K562 (cell line): Measurements from ENCODE around the gene VPREB3.

Source experiments
- BACH1 ChIP-seq: fragments of 200-800 bp; sonication (Bioruptor generic); IDR thresholded peaks from 2 replicates; pipeline ENCODE4 v1.6.1; 2016; ENCODE audit warnings: missing genetic modification characterization, missing compliant biosample characterization
- EZH2 ChIP-seq: IDR thresholded peaks from 2 replicates; pipeline ENCODE4 v1.6.1; 2012; ENCODE audit warnings: low read depth, mild to moderate bottlenecking, inconsistent platforms, low read length, borderline replicate concordance
- HNRNPH1 ChIP-seq: fragments of 200-400 bp; formaldehyde crosslinking; optimal IDR thresholded peaks from 2 replicates; pipeline ENCODE3; 2017; ENCODE audit warnings: low read depth, mild to moderate bottlenecking, low read length, moderate library complexity
- JUND ChIP-seq, 2 experiments: IDR thresholded peaks; 2 replicates in 1 of 2; 3 replicates in 1 of 2; pipeline ENCODE4 v1.6.1; 2011; ENCODE audit warnings: borderline replicate concordance in 2 of 2, low read depth in 2 of 2, low read length in 2 of 2, improper control_type of control experiment in 1 of 2, missing biosample characterization in 1 of 2, missing genetic modification characterization in 1 of 2, missing genetic modification reagents in 1 of 2
- KDM1A ChIP-seq, 2 experiments: fragments of 450-650 bp; IDR thresholded peaks; 2 replicates each; pipeline ENCODE4 v1.6.1; 2016; ENCODE audit warnings: mild to moderate bottlenecking in 2 of 2
- POLR2A ChIP-seq: fragments of 450-650 bp; conservative IDR thresholded peaks from 2 replicates; pipeline ENCODE4 v1.6.1; 2016
- RB1 ChIP-seq: fragments of 450-650 bp; IDR thresholded peaks from 2 replicates; pipeline ENCODE4 v1.6.1; 2017; ENCODE audit warnings: low read depth, mild to moderate bottlenecking
- ZNF274 ChIP-seq: IDR thresholded peaks from 2 replicates; pipeline ENCODE4 v1.6.1; 2011; ENCODE audit warnings: low read depth, mild to moderate bottlenecking, low read length, moderate library complexity, borderline replicate concordance
- ZNF766 ChIP-seq: fragments of 200-800 bp; sonication (Bioruptor generic); conservative IDR thresholded peaks from 2 replicates; pipeline ENCODE4 v1.6.1; 2016; ENCODE audit warnings: missing genetic modification characterization, missing compliant biosample characterization
- TF ChIP-seq, protein P1 (sequence below): fragments of 250-450 bp; sonication (Bioruptor Pico); IDR thresholded peaks from 2 replicates; pipeline ENCODE4 v1.8.0; 2021; ENCODE audit warnings: moderate library complexity, mild to moderate bottlenecking, inconsistent platforms
- TF ChIP-seq, protein P2 (sequence below), 2 experiments: fragments of 450-650 bp in 1 of 2; sonication (generic) in 1 of 2; formaldehyde crosslinking in 1 of 2; IDR thresholded peaks in 1 of 2; conservative IDR thresholded peaks in 1 of 2; 2 replicates each; pipeline versions ENCODE4 v1.6.1 to v1.8.1; 2016 to 2023; ENCODE audit warnings: mild to moderate bottlenecking in 2 of 2, moderate library complexity in 2 of 2, inconsistent platforms in 1 of 2, missing genetic modification reagents in 1 of 2
- TF ChIP-seq, protein P3 (sequence below): fragments of 250-450 bp; sonication (Bioruptor Pico); IDR thresholded peaks from 2 replicates; pipeline ENCODE4 v1.9.0; 2021; ENCODE audit warnings: mild to moderate bottlenecking
- TF ChIP-seq, protein P4 (sequence below): sonication (generic); formaldehyde crosslinking; IDR thresholded peaks from 2 replicates; pipeline ENCODE4 v1.8.0; 2022; ENCODE audit warnings: mild to moderate bottlenecking, missing genetic modification reagents, borderline replicate concordance

DNA sequence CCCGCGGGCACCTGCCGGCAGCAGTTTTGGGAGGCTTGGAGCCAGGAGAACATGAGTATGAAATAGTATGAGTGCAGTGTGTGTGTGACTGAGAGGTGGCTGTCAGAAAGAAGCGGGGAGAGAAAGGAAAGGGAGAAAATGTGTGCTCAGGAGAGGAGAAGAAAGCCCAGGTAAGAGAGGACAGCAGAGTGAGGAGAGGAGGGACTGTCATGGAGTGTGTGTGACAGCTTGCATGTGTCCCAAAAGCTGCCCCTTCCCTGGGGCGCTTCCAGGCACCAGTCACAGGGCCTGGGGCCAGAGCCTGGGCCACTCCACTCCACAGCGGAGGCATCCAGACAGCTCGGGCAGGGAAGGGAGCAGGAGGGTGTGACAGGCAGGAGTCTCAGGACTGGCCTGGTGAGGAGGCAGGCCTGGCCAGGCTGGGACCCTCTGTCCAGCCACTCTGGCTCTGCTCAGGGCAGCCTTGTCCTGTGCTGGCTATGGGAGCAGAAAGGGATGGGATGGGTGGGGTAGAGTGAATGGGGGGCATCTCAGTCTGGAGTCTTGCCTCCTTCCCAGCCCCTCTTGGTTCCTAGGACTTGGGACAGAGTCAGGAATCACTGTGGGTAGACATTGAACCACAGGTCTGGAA lies 19.4 kb upstream of the VPREB3 start:
- TF ChIP-seq ZNF766: no peak
- TF ChIP-seq RB1: no peak
- TF ChIP-seq HNRNPH1: no peak
- TF ChIP-seq, protein P1, sequence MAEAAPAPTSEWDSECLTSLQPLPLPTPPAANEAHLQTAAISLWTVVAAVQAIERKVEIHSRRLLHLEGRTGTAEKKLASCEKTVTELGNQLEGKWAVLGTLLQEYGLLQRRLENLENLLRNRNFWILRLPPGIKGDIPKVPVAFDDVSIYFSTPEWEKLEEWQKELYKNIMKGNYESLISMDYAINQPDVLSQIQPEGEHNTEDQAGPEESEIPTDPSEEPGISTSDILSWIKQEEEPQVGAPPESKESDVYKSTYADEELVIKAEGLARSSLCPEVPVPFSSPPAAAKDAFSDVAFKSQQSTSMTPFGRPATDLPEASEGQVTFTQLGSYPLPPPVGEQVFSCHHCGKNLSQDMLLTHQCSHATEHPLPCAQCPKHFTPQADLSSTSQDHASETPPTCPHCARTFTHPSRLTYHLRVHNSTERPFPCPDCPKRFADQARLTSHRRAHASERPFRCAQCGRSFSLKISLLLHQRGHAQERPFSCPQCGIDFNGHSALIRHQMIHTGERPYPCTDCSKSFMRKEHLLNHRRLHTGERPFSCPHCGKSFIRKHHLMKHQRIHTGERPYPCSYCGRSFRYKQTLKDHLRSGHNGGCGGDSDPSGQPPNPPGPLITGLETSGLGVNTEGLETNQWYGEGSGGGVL (CRISPR knock-in tag): no peak
- no peak for TF ChIP-seq JUND (IDR thresholded peaks at IDR 0.05; ENCODE audit: borderline replicate concordance, low read depth, low read length)
- no peak for TF ChIP-seq JUND (tag; IDR thresholded peaks at IDR 0.05; ENCODE audit: borderline replicate concordance, low read depth, low read length)
- TF ChIP-seq EZH2: no peak
- TF ChIP-seq KDM1A (IDR thresholded peaks at IDR 0.05): no peak
- TF ChIP-seq ZNF274: no peak
- TF ChIP-seq, protein P2, sequence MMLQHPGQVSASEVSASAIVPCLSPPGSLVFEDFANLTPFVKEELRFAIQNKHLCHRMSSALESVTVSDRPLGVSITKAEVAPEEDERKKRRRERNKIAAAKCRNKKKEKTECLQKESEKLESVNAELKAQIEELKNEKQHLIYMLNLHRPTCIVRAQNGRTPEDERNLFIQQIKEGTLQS (IDR thresholded peaks at IDR 0.05): no peak
- TF ChIP-seq, protein P2 (CRISPR knock-in tag; conservative IDR thresholded peaks at IDR 0.05): no peak
- TF ChIP-seq, protein P3, sequence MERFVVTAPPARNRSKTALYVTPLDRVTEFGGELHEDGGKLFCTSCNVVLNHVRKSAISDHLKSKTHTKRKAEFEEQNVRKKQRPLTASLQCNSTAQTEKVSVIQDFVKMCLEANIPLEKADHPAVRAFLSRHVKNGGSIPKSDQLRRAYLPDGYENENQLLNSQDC (CRISPR knock-in tag): no peak
- no peak for TF ChIP-seq BACH1
- TF ChIP-seq, protein P4, sequence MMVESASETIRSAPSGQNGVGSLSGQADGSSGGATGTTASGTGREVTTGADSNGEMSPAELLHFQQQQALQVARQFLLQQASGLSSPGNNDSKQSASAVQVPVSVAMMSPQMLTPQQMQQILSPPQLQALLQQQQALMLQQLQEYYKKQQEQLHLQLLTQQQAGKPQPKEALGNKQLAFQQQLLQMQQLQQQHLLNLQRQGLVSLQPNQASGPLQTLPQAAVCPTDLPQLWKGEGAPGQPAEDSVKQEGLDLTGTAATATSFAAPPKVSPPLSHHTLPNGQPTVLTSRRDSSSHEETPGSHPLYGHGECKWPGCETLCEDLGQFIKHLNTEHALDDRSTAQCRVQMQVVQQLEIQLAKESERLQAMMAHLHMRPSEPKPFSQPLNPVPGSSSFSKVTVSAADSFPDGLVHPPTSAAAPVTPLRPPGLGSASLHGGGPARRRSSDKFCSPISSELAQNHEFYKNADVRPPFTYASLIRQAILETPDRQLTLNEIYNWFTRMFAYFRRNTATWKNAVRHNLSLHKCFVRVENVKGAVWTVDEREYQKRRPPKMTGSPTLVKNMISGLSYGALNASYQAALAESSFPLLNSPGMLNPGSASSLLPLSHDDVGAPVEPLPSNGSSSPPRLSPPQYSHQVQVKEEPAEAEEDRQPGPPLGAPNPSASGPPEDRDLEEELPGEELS: no peak
- TF ChIP-seq POLR2A: no peak
